MM.1S (cell line): ENCODE measurements around the gene DNAJB11.

Experiments used
- EZH2 ChIP-seq: fragments of 300-600 bp; sonication (generic); optimal IDR thresholded peaks from 2 replicates; pipeline ENCODE3; 2017; ENCODE audit warnings: low read depth, mild to moderate bottlenecking, antibody characterized with exemption, low read length, mixed read lengths
- EZH2phosphoT487 ChIP-seq: fragments of 300-600 bp; sonication (generic); IDR thresholded peaks from 2 replicates; pipeline ENCODE4 v1.6.1; 2018; ENCODE audit warnings: antibody characterized with exemption, low read length
- TF ChIP-seq, protein P1 (sequence below): fragments of 300-600 bp; sonication (generic); IDR thresholded peaks from 2 replicates; pipeline ENCODE4 v1.5.1; 2016; ENCODE audit warnings: antibody characterized with exemption, low read length, mixed read lengths

DNA sequence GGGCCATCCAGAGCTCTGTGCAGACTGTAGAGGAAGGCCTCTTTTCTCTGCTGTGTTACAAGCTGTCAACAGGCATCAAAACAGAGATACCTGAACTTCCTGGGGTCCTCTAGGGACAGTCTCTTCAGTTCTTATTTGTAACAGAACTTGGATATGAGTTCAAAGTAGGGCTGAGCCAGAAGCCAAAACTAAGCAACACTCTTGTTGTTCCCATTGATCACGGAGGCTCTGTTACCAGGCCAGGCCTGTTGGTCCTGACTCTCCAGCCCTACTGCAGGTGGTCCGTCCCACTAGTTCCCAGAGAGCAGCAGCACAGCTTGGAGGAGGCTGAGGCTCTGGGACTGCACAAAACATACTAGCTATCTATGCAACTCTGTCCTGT, 29.3 kb downstream of the DNAJB11 start:
- TF ChIP-seq, protein P1, sequence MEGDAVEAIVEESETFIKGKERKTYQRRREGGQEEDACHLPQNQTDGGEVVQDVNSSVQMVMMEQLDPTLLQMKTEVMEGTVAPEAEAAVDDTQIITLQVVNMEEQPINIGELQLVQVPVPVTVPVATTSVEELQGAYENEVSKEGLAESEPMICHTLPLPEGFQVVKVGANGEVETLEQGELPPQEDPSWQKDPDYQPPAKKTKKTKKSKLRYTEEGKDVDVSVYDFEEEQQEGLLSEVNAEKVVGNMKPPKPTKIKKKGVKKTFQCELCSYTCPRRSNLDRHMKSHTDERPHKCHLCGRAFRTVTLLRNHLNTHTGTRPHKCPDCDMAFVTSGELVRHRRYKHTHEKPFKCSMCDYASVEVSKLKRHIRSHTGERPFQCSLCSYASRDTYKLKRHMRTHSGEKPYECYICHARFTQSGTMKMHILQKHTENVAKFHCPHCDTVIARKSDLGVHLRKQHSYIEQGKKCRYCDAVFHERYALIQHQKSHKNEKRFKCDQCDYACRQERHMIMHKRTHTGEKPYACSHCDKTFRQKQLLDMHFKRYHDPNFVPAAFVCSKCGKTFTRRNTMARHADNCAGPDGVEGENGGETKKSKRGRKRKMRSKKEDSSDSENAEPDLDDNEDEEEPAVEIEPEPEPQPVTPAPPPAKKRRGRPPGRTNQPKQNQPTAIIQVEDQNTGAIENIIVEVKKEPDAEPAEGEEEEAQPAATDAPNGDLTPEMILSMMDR, result no peak
- no peak for TF ChIP-seq EZH2
- TF ChIP-seq EZH2phosphoT487, result no peak
